Mesenchymal stem cell (in vitro differentiated cells and primary cell): ENCODE results near the gene TBC1D10A.

Experiments used
- DNase-seq: peaks from one replicate; pipeline ENCODE4 v3.0.0-alpha.2; 2013
- H2AFZ ChIP-seq: one replicate; pipeline ENCODE4 v1.6.1; 2013; ENCODE audit warnings: low read depth, mild to moderate bottlenecking, control low read depth, inconsistent platforms, low read length, moderate library complexity
- H2AK5ac ChIP-seq: 2 replicates; pipeline ENCODE4 v1.6.1; 2013; ENCODE audit warnings: low read length, moderate library complexity, mild to moderate bottlenecking, inconsistent platforms; ENCODE audit not compliant: severe bottlenecking
- H2BK120ac ChIP-seq: one replicate; pipeline ENCODE4 v1.6.1; 2013; ENCODE audit warnings: low read depth, mild to moderate bottlenecking, inconsistent platforms, low read length, moderate library complexity
- H2BK12ac ChIP-seq, 2 experiments: one replicate each; pipeline ENCODE4 v1.6.1; 2013; ENCODE audit warnings: inconsistent platforms in 2 of 2, low read length in 2 of 2, mild to moderate bottlenecking in 2 of 2, moderate library complexity in 2 of 2, control low read depth in 1 of 2
- H2BK15ac ChIP-seq: one replicate; pipeline ENCODE4 v1.6.1; 2013; ENCODE audit warnings: mild to moderate bottlenecking, low read depth, inconsistent platforms; ENCODE audit not compliant: poor library complexity, severe bottlenecking
- H2BK5ac ChIP-seq: 2 replicates; pipeline ENCODE4 v1.6.1; 2013; ENCODE audit warnings: low read depth, mild to moderate bottlenecking, low read length, control low read depth, inconsistent platforms; ENCODE audit not compliant: poor library complexity, severe bottlenecking
- H3K14ac ChIP-seq, 2 experiments: one replicate each; pipeline ENCODE4 v1.6.1; 2013; ENCODE audit warnings: inconsistent platforms in 2 of 2, low read length in 2 of 2, control low read depth in 1 of 2, mild to moderate bottlenecking in 1 of 2, moderate library complexity in 1 of 2
- H3K18ac ChIP-seq, 2 experiments: one replicate each; pipeline ENCODE4 v1.6.1; 2013; ENCODE audit warnings: inconsistent platforms in 2 of 2, low read length in 2 of 2, control low read depth in 1 of 2, low read depth in 1 of 2, mild to moderate bottlenecking in 1 of 2
- H3K23ac ChIP-seq, 2 experiments: one replicate each; pipeline ENCODE4 v1.6.1; 2013; ENCODE audit warnings: inconsistent platforms in 2 of 2, low read length in 2 of 2, mild to moderate bottlenecking in 2 of 2, moderate library complexity in 2 of 2, control low read depth in 1 of 2
- H3K27ac ChIP-seq: 2 replicates; pipeline ENCODE4 v1.5.1; 2013; ENCODE audit warnings: mild to moderate bottlenecking, moderate library complexity, low read length, control low read depth, inconsistent platforms; ENCODE audit not compliant: poor library complexity, severe bottlenecking
- H3K27me3 ChIP-seq, 2 experiments: 2 replicates each; pipeline versions ENCODE4 v1.6.1 to v1.7.0; 2013; ENCODE audit warnings: low read length in 2 of 2, mild to moderate bottlenecking in 2 of 2, moderate library complexity in 2 of 2, control low read depth in 1 of 2, inconsistent platforms in 1 of 2; ENCODE audit not compliant: control insufficient read depth in 1 of 2, insufficient read depth in 1 of 2
- H3K36me3 ChIP-seq, 2 experiments: 2 replicates each; pipeline versions ENCODE4 v1.6.1 to v1.7.0; 2013; ENCODE audit warnings: low read length in 2 of 2, control low read depth in 1 of 2, inconsistent platforms in 1 of 2, low read depth in 1 of 2, mild to moderate bottlenecking in 1 of 2; ENCODE audit not compliant: insufficient read depth in 2 of 2, control insufficient read depth in 1 of 2
- H3K4ac ChIP-seq, 2 experiments: one replicate each; pipeline ENCODE4 v1.6.1; 2013; ENCODE audit warnings: inconsistent platforms in 2 of 2, low read length in 2 of 2, mild to moderate bottlenecking in 2 of 2, moderate library complexity in 2 of 2, control low read depth in 1 of 2, low read depth in 1 of 2
- H3K4me1 ChIP-seq: 2 replicates; pipeline ENCODE4 v1.6.1; 2013; ENCODE audit warnings: low read depth, low read length, control low read depth; ENCODE audit not compliant: control insufficient read depth, insufficient read depth
- H3K4me2 ChIP-seq: 2 replicates; pipeline ENCODE4 v1.6.1; 2013; ENCODE audit warnings: low read length, mild to moderate bottlenecking, inconsistent platforms; ENCODE audit not compliant: poor library complexity, severe bottlenecking
- H3K4me3 ChIP-seq, 2 experiments: 2 replicates each; pipeline versions ENCODE4 v1.5.1 to v1.7.0; 2013; ENCODE audit warnings: low read length in 2 of 2, mild to moderate bottlenecking in 2 of 2, control low read depth in 1 of 2, low read depth in 1 of 2; ENCODE audit not compliant: insufficient read depth in 1 of 2
- H3K79me1 ChIP-seq: replicated peaks from 2 replicates; pipeline ENCODE4 v1.6.1; 2013; ENCODE audit warnings: mild to moderate bottlenecking, control low read depth, low read length, inconsistent platforms; ENCODE audit not compliant: poor library complexity, severe bottlenecking
- H3K9ac ChIP-seq: 2 replicates; pipeline ENCODE4 v1.7.0; 2013; ENCODE audit warnings: mild to moderate bottlenecking, low read length, moderate library complexity
- H3K9me3 ChIP-seq: 2 replicates; pipeline ENCODE4 v1.7.0; 2013; ENCODE audit warnings: mild to moderate bottlenecking, low read length; ENCODE audit not compliant: control insufficient read depth
- H4K8ac ChIP-seq: one replicate; pipeline ENCODE4 v1.6.1; 2013; ENCODE audit warnings: inconsistent platforms, mild to moderate bottlenecking, low read length, moderate library complexity
- H4K91ac ChIP-seq: one replicate; pipeline ENCODE4 v1.6.1; 2013; ENCODE audit warnings: mild to moderate bottlenecking, low read length, inconsistent platforms
- WGBS: methylation state at CpG from one replicate; pipeline ENCODE4 v1.1.7; 2013; ENCODE audit warnings: mixed read lengths; 5-methylcytosine and 5-hydroxymethylcytosine counted together

TBC1D10A gene

DNA sequence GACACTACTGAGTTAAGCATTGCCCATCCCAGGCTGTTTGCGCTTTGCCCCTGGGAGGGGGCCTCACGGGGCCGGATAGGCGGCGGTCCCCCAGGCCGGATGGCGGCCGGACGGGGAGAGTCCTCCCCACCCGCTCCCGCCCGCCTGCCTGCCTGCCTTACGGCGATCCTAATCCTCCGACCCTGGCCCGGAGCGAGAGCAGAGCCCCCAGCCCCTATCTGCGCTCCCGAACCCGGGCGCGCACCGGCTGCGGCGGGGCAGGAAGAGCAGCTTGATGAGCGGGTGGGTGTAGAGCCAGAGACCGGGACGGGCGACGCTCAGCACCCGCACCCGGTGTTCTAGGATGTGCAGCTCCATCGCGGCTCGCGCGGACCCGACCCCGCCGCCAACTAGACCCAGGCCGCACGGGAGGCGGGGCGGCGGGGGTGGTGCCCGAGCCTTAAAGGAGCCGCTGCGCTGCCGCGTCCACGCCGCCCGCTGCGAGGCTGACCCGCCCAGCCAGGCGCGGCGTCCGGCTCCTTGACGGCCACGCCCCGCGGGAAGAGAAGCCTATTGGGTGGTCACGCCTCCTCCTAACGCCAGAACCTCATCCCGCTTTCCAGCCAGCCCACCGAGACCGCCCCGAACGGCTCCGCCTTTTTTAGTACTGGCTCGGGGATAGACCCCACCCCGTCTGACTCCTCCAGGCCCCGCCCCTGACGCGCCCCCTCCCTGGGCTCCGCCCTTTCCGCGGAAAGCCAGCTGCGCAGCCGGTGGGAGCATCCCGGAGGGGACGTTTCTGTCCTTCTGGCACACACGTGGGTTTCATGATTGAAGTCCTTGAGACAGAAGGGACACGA lies 37.4 kb downstream of the TBC1D10A start, which contains the start of gene CASTOR1:
Gene CASTOR1 (minus strand): TSS at position 365 of the 839 bp plus-strand sequence. CDS start 8 bp downstream, at position 357.
- H4K8ac ChIP-seq: no peak within 1 kb of the TSS
- peak; percentile 98 for DNase-seq
- peak within 1 kb of the TSS; percentile 75 for H3K27ac ChIP-seq
- H3K14ac ChIP-seq: peak within 1 kb of the TSS in 1 of 2 experiments; percentile 73
- peaks cover 16% of the 10 kb centered on the region for H3K79me1 ChIP-seq
- H3K4me1 ChIP-seq: peaks cover 36% of the 10 kb centered on the region
- peak within 1 kb of the TSS; percentile 15 for H4K91ac ChIP-seq
- peak within 1 kb of the TSS in 1 of 2 experiments; percentile 40 for H2BK12ac ChIP-seq
- H3K4ac ChIP-seq: peak within 1 kb of the TSS; percentile 24 to 75
- H3K18ac ChIP-seq: peak within 1 kb of the TSS; percentile 40 to 79
- no peaks in the 10 kb centered on the region for H3K9me3 ChIP-seq
- H2BK5ac ChIP-seq: peak within 1 kb of the TSS; percentile 48
- no peak within 1 kb of the TSS for H2BK15ac ChIP-seq
- no peak within 1 kb of the TSS for H2BK120ac ChIP-seq
- H3K23ac ChIP-seq: no peak within 1 kb of the TSS
- peak within 1 kb of the TSS; percentile 87 to 92 for H3K4me3 ChIP-seq
- peak within 1 kb of the TSS; percentile 82 for H3K4me2 ChIP-seq
- H3K36me3 ChIP-seq: peaks cover 49 to 65% of the 10 kb centered on the region in 2 experiments
- H3K9ac ChIP-seq: peak within 1 kb of the TSS; percentile 91
- peak within 1 kb of the TSS; percentile 78 for H2AK5ac ChIP-seq
- under 1% methylated on average over 82 of the region's 85 CpGs for WGBS
- no peaks in the 10 kb centered on the region for H3K27me3 ChIP-seq
- peak within 1 kb of the TSS; percentile 75 for H2AFZ ChIP-seq

DNA sequence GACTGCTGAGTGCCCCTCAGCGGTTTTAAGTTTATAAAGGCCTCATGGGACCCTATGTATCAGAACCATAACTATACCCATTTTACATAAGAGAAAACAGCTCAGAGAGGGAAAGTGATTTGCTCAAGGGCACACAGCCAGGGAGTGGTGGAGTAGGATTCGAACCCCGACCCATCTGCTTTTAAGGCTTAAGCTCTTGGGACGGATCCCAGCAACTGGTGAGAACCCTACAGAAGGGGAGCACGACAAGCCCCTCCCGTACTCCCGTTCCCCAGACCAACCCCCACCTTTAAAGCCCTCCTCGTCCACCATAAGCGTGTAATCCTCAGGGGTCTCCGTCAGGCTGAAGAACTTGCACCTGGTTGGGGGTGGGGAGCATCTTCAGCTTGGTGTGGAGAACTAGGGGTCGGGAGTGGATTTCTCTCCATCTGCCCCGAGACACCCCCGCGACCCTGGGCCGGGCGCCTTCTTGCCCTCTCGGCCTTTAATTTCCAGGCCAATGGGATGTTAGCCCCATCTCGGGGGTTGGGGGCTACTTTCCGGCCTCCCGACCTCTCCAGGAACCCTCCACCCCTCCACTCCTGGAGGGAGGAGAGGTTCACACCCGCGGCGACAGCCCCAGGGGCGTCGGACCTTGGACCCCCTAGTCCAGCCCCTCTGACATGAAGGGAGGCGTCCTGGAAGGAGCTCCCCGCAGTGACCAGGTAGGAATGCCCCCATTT lies 38.2 kb downstream of the TBC1D10A start:
- no peak overlapping the region for H3K23ac ChIP-seq
- H2BK120ac ChIP-seq: no peak overlapping the region
- H2AFZ ChIP-seq: no peak overlapping the region
- H2BK5ac ChIP-seq: peak overlapping the region; percentile 48
- H3K4me2 ChIP-seq: peak overlapping the region; percentile 82
- H3K27me3 ChIP-seq: no peaks in the 10 kb centered on the region
- H3K14ac ChIP-seq: peak overlapping the region in 1 of 2 experiments; percentile 14
- peaks cover 38% of the 10 kb centered on the region for H3K4me1 ChIP-seq
- peak overlapping the region; percentile 78 for H2AK5ac ChIP-seq
- H3K79me1 ChIP-seq: peaks cover 13% of the 10 kb centered on the region
- H3K27ac ChIP-seq: peak overlapping the region; percentile 75
- H3K36me3 ChIP-seq: peaks cover 41 to 64% of the 10 kb centered on the region in 2 experiments
- peak overlapping the region; percentile 24 to 75 for H3K4ac ChIP-seq
- H4K91ac ChIP-seq: peak overlapping the region; percentile 15
- H2BK12ac ChIP-seq: peak overlapping the region in 1 of 2 experiments; percentile 40
- peak overlapping the region; percentile 33 to 79 for H3K18ac ChIP-seq
- no peaks in the 10 kb centered on the region for H3K9me3 ChIP-seq
- no peak overlapping the region for H2BK15ac ChIP-seq
- H4K8ac ChIP-seq: no peak overlapping the region
- 16% methylated on average over 23 of the region's 27 CpGs for WGBS
- no peak for DNase-seq
- peak overlapping the region; percentile 91 for H3K9ac ChIP-seq
- H3K4me3 ChIP-seq: peak overlapping the region; percentile 87 to 92

- DNase-seq: peak; percentile 96
- Histone ChIP-seq H4K8ac (no peak overlapping the region), H3K4me3 (peak overlapping the region in 1 of 2 experiments; percentile 92), H2BK5ac (no peak overlapping the region), H2AFZ (no peak overlapping the region), H2BK120ac (no peak overlapping the region), H3K9me3 (no peaks in the 10 kb centered on the region), H3K27ac (peak overlapping the region; percentile 75), H3K4ac (no peak overlapping the region), H3K14ac (no peak overlapping the region), H3K4me1 (peaks cover 45% of the 10 kb centered on the region), H2BK12ac (no peak overlapping the region), H3K23ac (no peak overlapping the region), H3K4me2 (peak overlapping the region; percentile 82), H4K91ac (no peak overlapping the region), H3K9ac (peak overlapping the region; percentile 91), H2AK5ac (no peak overlapping the region), H3K36me3 (peaks cover 33 to 64% of the 10 kb centered on the region in 2 experiments), H3K18ac (no peak overlapping the region), H3K27me3 (no peaks in the 10 kb centered on the region), H3K79me1 (peaks cover 11% of the 10 kb centered on the region), H2BK15ac (no peak overlapping the region)
- 41% methylated on average over 5 of the region's 5 CpGs for WGBS
Measured at GRCh38 chr22:30287648-30288418, 38.9 kb downstream of the TBC1D10A start.
